GM19023 (cell line): ENCODE data around the gene MDN1.
"Not testable (repeated sequence)": the region's sequence is repeated elsewhere in the genome, so short reads cannot be mapped to it uniquely, and the experiment has no call there.

Experiments
- ATAC-seq: cut with Tn5 transposase; IDR thresholded peaks from one replicate; pipeline ENCODE4 v1.9.1; 2021; ENCODE audit warnings: mild to moderate bottlenecking, moderate library complexity; ENCODE audit not compliant: unreplicated experiment

MDN1 gene

GRCh38 chr6:89819336-89820130 lies at the start of gene MDN1:
TSS of gene MDN1 (minus strand) at chr6:89819794. CDS start at chr6:89819607, 187 bp downstream.
- ATAC-seq, result peak; percentile 97

GRCh38 chr6:89866024-89866678 lies 46.6 kb upstream of the MDN1 start:
- ATAC-seq, result no peak

- ATAC-seq, result no peak
Observed at GRCh38 chr6:89862698-89863097, 43.1 kb upstream of the MDN1 start.

GRCh38 chr6:89862273-89862672 lies 42.7 kb upstream of the MDN1 start:
- peak; percentile 60 for ATAC-seq

GRCh38 chr6:89859744-89860143 lies 40.1 kb upstream of the MDN1 start:
- peak; percentile 70 for ATAC-seq

GRCh38 chr6:89858041-89858440 lies 38.4 kb upstream of the MDN1 start:
- ATAC-seq, result no peak

GRCh38 chr6:89853068-89853467 lies 33.5 kb upstream of the MDN1 start:
- ATAC-seq, result no peak

- not testable (repeated sequence) for ATAC-seq
Observed at GRCh38 chr6:89847513-89847912, 27.9 kb upstream of the MDN1 start.

GRCh38 chr6:89843070-89843469 lies 23.5 kb upstream of the MDN1 start:
- no peak for ATAC-seq

GRCh38 chr6:89842228-89842627 lies 22.6 kb upstream of the MDN1 start:
- ATAC-seq, result no peak

GRCh38 chr6:89840538-89840937 lies 20.9 kb upstream of the MDN1 start:
- ATAC-seq, result no peak

- no peak for ATAC-seq
Observed at GRCh38 chr6:89836639-89837222, 17.1 kb upstream of the MDN1 start.

- ATAC-seq, result peak; percentile 95
Observed at GRCh38 chr6:89834884-89835792, 15.5 kb upstream of the MDN1 start.

GRCh38 chr6:89830170-89830809 lies 10.7 kb upstream of the MDN1 start:
- ATAC-seq, result no peak

GRCh38 chr6:89829472-89830169 lies 10.0 kb upstream of the MDN1 start, which contains the start of gene CASP8AP2:
TSS of gene CASP8AP2 (plus strand) at chr6:89829880.
- peak; percentile 98 for ATAC-seq

GRCh38 chr6:89828988-89829471 lies 9.4 kb upstream of the MDN1 start:
- ATAC-seq, result peak; percentile 28

GRCh38 chr6:89828475-89828987 lies 8.9 kb upstream of the MDN1 start:
- ATAC-seq, result not testable (repeated sequence)

- no peak for ATAC-seq
Observed at GRCh38 chr6:89826029-89826528, 6.5 kb upstream of the MDN1 start.

GRCh38 chr6:89818977-89819335 lies 638 bp downstream of the MDN1 start:
- ATAC-seq, result peak; percentile 22
